ENCODE results near the gene TMX1. TPM values are rescaled to one million over a fixed set of nuclear protein-coding genes. Genes with fewer than 3 reads are reported as not detected.

Gene TMX1
- total RNA-seq, 1 donor from 2014 or later: 54.0 TPM

- intact Hi-C loops (cut with micrococcal nuclease): no loop called here
Observed at GRCh38 chr14:51291016-51291415, 51.0 kb downstream of the TMX1 start.

- intact Hi-C loops (cut with micrococcal nuclease): no loop called here
Observed at GRCh38 chr14:51293149-51293911, 53.3 kb downstream of the TMX1 start.

GRCh38 chr14:51293912-51294389 lies 53.9 kb downstream of the TMX1 start:
- intact Hi-C loops (cut with micrococcal nuclease): no loop called here

- intact Hi-C loops (cut with micrococcal nuclease): no loop called here
Observed at GRCh38 chr14:51294951-51295525, 55.0 kb downstream of the TMX1 start.

- intact Hi-C loops (cut with micrococcal nuclease): no loop called here
Observed at GRCh38 chr14:51295646-51296263, 55.7 kb downstream of the TMX1 start.

GRCh38 chr14:51297066-51297465 lies 57.0 kb downstream of the TMX1 start:
- intact Hi-C loops (cut with micrococcal nuclease): no loop called here

- intact Hi-C loops (cut with micrococcal nuclease): no loop called here
Observed at GRCh38 chr14:51298895-51299294, 58.8 kb downstream of the TMX1 start.

GRCh38 chr14:51302295-51303030 lies 62.4 kb downstream of the TMX1 start:
- intact Hi-C loops (cut with micrococcal nuclease): no loop called here

- intact Hi-C loops (cut with micrococcal nuclease): no loop called here
Observed at GRCh38 chr14:51304438-51304837, 64.4 kb downstream of the TMX1 start.

GRCh38 chr14:51304941-51305340 lies 64.9 kb downstream of the TMX1 start:
- intact Hi-C loops (cut with micrococcal nuclease): no loop called here

GRCh38 chr14:51305751-51306150 lies 65.7 kb downstream of the TMX1 start:
- intact Hi-C loops (cut with micrococcal nuclease): no loop called here

Other genes starting within 250 kb of the TMX1 start
- gene TRIM9, start 145.1 kb upstream of the TMX1 start, total RNA-seq: 0.16 and 0.18 TPM in 2 replicates